H9 (cell line): ENCODE results near the gene ZNF784. TPM values are rescaled to one million over a fixed set of nuclear protein-coding genes. Genes with fewer than 3 reads are reported as not detected.

Source experiments
- DNase-seq: peaks from one replicate; pipeline ENCODE4 v3.0.0-alpha.2; 2017
- H2AFZ ChIP-seq: one replicate; pipeline ENCODE4 v1.6.1; 2013; ENCODE audit warnings: mild to moderate bottlenecking, low read length, control low read depth, moderate library complexity
- H2AK5ac ChIP-seq: 2 replicates; pipeline ENCODE4 v1.6.1; 2013; ENCODE audit warnings: low read length, control low read depth, mixed read lengths; ENCODE audit not compliant: insufficient read length
- H2BK120ac ChIP-seq: one replicate; pipeline ENCODE4 v1.6.1; 2013; ENCODE audit warnings: low read depth, mild to moderate bottlenecking, low read length, control low read depth, inconsistent platforms; ENCODE audit not compliant: poor library complexity, severe bottlenecking
- H2BK12ac ChIP-seq: 2 replicates; pipeline ENCODE4 v1.6.1; 2013; ENCODE audit warnings: low read length, control low read depth, mixed read lengths, low read depth; ENCODE audit not compliant: insufficient read length
- H2BK15ac ChIP-seq: 2 replicates; pipeline ENCODE4 v1.6.1; 2013; ENCODE audit warnings: low read depth, low read length, control low read depth
- H2BK20ac ChIP-seq: one replicate; pipeline ENCODE4 v1.6.1; 2013; ENCODE audit warnings: low read depth, mild to moderate bottlenecking, low read length, control low read depth, inconsistent platforms; ENCODE audit not compliant: poor library complexity, severe bottlenecking
- H2BK5ac ChIP-seq: 2 replicates; pipeline ENCODE4 v1.6.1; 2013; ENCODE audit warnings: low read length, control low read depth, mixed read lengths; ENCODE audit not compliant: insufficient read length
- H3K14ac ChIP-seq: 2 replicates; pipeline ENCODE4 v1.6.1; 2013; ENCODE audit warnings: low read length, control low read depth; ENCODE audit not compliant: insufficient read depth
- H3K18ac ChIP-seq: 2 replicates; pipeline ENCODE4 v1.6.1; 2013; ENCODE audit warnings: low read depth, mild to moderate bottlenecking, mixed read lengths, low read length, control low read depth; ENCODE audit not compliant: insufficient read length
- H3K23ac ChIP-seq: 2 replicates; pipeline ENCODE4 v1.6.1; 2013; ENCODE audit warnings: low read length, control low read depth, mixed read lengths, low read depth; ENCODE audit not compliant: insufficient read length
- H3K23me2 ChIP-seq: 2 replicates; pipeline ENCODE4 v1.6.1; 2013; ENCODE audit warnings: low read depth, mild to moderate bottlenecking, mixed read lengths, low read length, control low read depth; ENCODE audit not compliant: insufficient read length, poor library complexity, severe bottlenecking
- H3K27ac ChIP-seq: 2 replicates; pipeline ENCODE4 v1.5.1; 2013; ENCODE audit warnings: low read length, control low read depth, mixed read lengths, low read depth; ENCODE audit not compliant: insufficient read length
- H3K27me3 ChIP-seq: 2 replicates; pipeline ENCODE4 v1.6.1; 2013; ENCODE audit warnings: low read length, control low read depth, inconsistent platforms; ENCODE audit not compliant: insufficient read depth
- H3K4ac ChIP-seq: 2 replicates; pipeline ENCODE4 v1.6.1; 2013; ENCODE audit warnings: low read depth, mild to moderate bottlenecking, control low read depth, inconsistent platforms, low read length, moderate library complexity
- H3K4me1 ChIP-seq: 2 replicates; pipeline ENCODE4 v1.6.1; 2013; ENCODE audit warnings: low read length, control low read depth, inconsistent platforms; ENCODE audit not compliant: insufficient read depth
- H3K4me2 ChIP-seq: 2 replicates; pipeline ENCODE4 v1.6.1; 2013; ENCODE audit warnings: low read length, control low read depth, mixed read lengths; ENCODE audit not compliant: insufficient read length, insufficient read depth
- H3K56ac ChIP-seq: 2 replicates; pipeline ENCODE4 v1.6.1; 2013; ENCODE audit warnings: low read depth, mild to moderate bottlenecking, mixed read lengths, low read length, control low read depth; ENCODE audit not compliant: insufficient read length
- H3K79me1 ChIP-seq: 2 replicates; pipeline ENCODE4 v1.6.1; 2013; ENCODE audit warnings: low read depth, mild to moderate bottlenecking, moderate library complexity, low read length, control low read depth, inconsistent platforms; ENCODE audit not compliant: insufficient read depth, poor library complexity, severe bottlenecking
- H3K79me2 ChIP-seq: 2 replicates; pipeline ENCODE4 v1.6.1; 2013; ENCODE audit warnings: low read length, control low read depth, inconsistent platforms; ENCODE audit not compliant: insufficient read depth
- H3K9ac ChIP-seq: 2 replicates; pipeline ENCODE4 v1.6.1; 2013; ENCODE audit warnings: low read length, control low read depth, mixed read lengths; ENCODE audit not compliant: insufficient read length; ENCODE audit errors: extremely low read depth
- H3K9me3 ChIP-seq: one replicate; pipeline ENCODE4 v1.6.1; 2013; ENCODE audit warnings: low read depth, low read length, inconsistent platforms; ENCODE audit not compliant: control insufficient read depth
- H3T11ph ChIP-seq: one replicate; pipeline ENCODE4 v1.6.1; 2013; ENCODE audit warnings: mild to moderate bottlenecking, low read length, control low read depth, inconsistent platforms
- H4K20me1 ChIP-seq: one replicate; pipeline ENCODE4 v1.6.1; 2013; ENCODE audit not compliant: control insufficient read depth, insufficient read length, insufficient read depth
- H4K5ac ChIP-seq: 2 replicates; pipeline ENCODE4 v1.6.1; 2013; ENCODE audit warnings: low read depth, mild to moderate bottlenecking, mixed read lengths, low read length, control low read depth; ENCODE audit not compliant: insufficient read length
- H4K8ac ChIP-seq: replicated peaks from 2 replicates; pipeline ENCODE4 v1.6.1; 2013; ENCODE audit warnings: low read length, control low read depth, mixed read lengths, low read depth; ENCODE audit not compliant: insufficient read length
- H4K91ac ChIP-seq: 2 replicates; pipeline ENCODE4 v1.6.1; 2013; ENCODE audit warnings: low read depth, mild to moderate bottlenecking, moderate library complexity, mixed read lengths, low read length, control low read depth; ENCODE audit not compliant: insufficient read length
- H3K27ac Mint-ChIP-seq, 3 experiments: 2 replicates in 2 of 3; 3 replicates in 1 of 3; pipeline ENCODE4 v1.8.0; 2020 to 2021; ENCODE audit warnings: mixed read lengths in 3 of 3, mild to moderate bottlenecking in 1 of 3, moderate library complexity in 1 of 3
- H3K27me3 Mint-ChIP-seq: 2 replicates; pipeline ENCODE4 v1.8.0; 2021; ENCODE audit warnings: low read depth, mild to moderate bottlenecking, moderate library complexity, mixed read lengths
- H3K36me3 Mint-ChIP-seq, 3 experiments: 2 replicates in 2 of 3; 3 replicates in 1 of 3; pipeline ENCODE4 v1.8.0; 2020 to 2021; ENCODE audit warnings: low read depth in 3 of 3, mixed read lengths in 3 of 3; ENCODE audit not compliant: insufficient read depth in 1 of 3
- H3K4me1 Mint-ChIP-seq, 2 experiments: 2 replicates each; pipeline ENCODE4 v1.8.0; 2020; ENCODE audit warnings: mixed read lengths in 2 of 2
- H3K4me3 Mint-ChIP-seq, 2 experiments: 2 replicates in 1 of 2; 3 replicates in 1 of 2; pipeline ENCODE4 v1.8.0; 2020 to 2021; ENCODE audit warnings: mild to moderate bottlenecking in 2 of 2, mixed read lengths in 2 of 2, moderate library complexity in 1 of 2
- H3K9me3 Mint-ChIP-seq, 2 experiments: 2 replicates in 1 of 2; 3 replicates in 1 of 2; pipeline ENCODE4 v1.8.0; 2020; ENCODE audit warnings: mild to moderate bottlenecking in 2 of 2, mixed read lengths in 2 of 2, moderate library complexity in 1 of 2
- WGBS: extraction: QIAGEN DNeasy Blood & Tissue Kit; methylation state at CpG from one replicate; pipeline ENCODE4 v1.1.7; 2013; ENCODE audit warnings: missing lambda C conversion rate, low lambda C conversion rate, mixed read lengths; ENCODE audit not compliant: insufficient read length; ENCODE audit errors: extremely low coverage; 5-methylcytosine and 5-hydroxymethylcytosine counted together
- total RNA-seq: library from RNA; stranded (reverse); gene quantifications from 2 replicates; pipeline ENCODE4 v1.2.1, GENCODE V29; 2021
- TF ChIP-seq, protein P1 (sequence below): fragments of 200-600 bp; sonication (generic); conservative IDR thresholded peaks from 3 replicates; pipeline ENCODE4 v1.8.0; 2021; ENCODE audit warnings: antibody characterized with exemption, mild to moderate bottlenecking

The ZNF784 gene
- total RNA-seq, 1 experiment from 2014 or later = 10.7 TPM

DNA sequence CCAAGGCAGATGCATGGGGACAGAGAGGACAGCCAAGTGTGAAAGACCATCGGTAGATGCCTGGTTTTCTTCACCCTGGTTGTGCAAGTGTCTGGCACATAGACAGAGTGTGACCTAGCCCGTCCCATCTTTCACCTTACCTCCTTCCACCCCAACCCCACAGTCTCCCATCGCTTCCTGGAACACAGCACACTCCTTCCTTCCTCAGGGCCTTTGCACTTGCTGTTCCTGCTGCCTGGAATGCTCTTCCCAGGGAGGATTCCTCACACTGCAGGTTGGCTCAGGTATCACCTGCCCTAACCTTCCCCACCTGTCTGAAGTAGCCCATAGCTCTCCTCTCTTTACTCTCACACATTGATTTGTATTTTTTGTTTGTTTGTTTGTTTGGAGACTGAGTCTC, 28.1 kb downstream of the ZNF784 start:
- H3K4ac ChIP-seq = no peak overlapping the region
- Mint-ChIP-seq H3K36me3 (peaks cover 28 to 36% (median 32%) of the 10 kb centered on the region in 3 experiments; a peak in 6 of 7 replicates), H3K27me3 (no peaks in the 10 kb centered on the region), H3K4me3 (no peak overlapping the region; a peak in 1 of 5 replicates), H3K9me3 (peaks cover 0 to 2% of the 10 kb centered on the region in 2 experiments; a peak in 1 of 5 replicates), H3K4me1 (peaks cover 20 to 31% of the 10 kb centered on the region in 2 experiments), H3K27ac (no peak overlapping the region; a peak in 1 of 7 replicates)
- H3T11ph ChIP-seq = no peak overlapping the region
- H2BK120ac ChIP-seq = no peak overlapping the region
- no peak overlapping the region for H4K8ac ChIP-seq
- H3K27me3 ChIP-seq = no peaks in the 10 kb centered on the region
- peaks cover 2% of the 10 kb centered on the region for H3K4me1 ChIP-seq
- no peak overlapping the region for H2BK20ac ChIP-seq
- WGBS = no CpG with 5 or more reads among the region's 3 CpGs
- H3K9me3 ChIP-seq = no peaks in the 10 kb centered on the region
- H3K79me1 ChIP-seq = no peaks in the 10 kb centered on the region
- no peak overlapping the region for H3K23ac ChIP-seq
- peaks cover 2% of the 10 kb centered on the region for H4K20me1 ChIP-seq
- no peak overlapping the region for H3K9ac ChIP-seq
- no peak overlapping the region for H2AK5ac ChIP-seq
- H2AFZ ChIP-seq = no peak overlapping the region
- H3K56ac ChIP-seq = no peak overlapping the region
- DNase-seq = no peak
- H2BK5ac ChIP-seq = no peak overlapping the region
- no peak overlapping the region for H2BK15ac ChIP-seq
- no peak overlapping the region for H3K27ac ChIP-seq
- no peaks in the 10 kb centered on the region for H3K79me2 ChIP-seq
- H3K14ac ChIP-seq = no peak overlapping the region
- TF ChIP-seq, protein P1, sequence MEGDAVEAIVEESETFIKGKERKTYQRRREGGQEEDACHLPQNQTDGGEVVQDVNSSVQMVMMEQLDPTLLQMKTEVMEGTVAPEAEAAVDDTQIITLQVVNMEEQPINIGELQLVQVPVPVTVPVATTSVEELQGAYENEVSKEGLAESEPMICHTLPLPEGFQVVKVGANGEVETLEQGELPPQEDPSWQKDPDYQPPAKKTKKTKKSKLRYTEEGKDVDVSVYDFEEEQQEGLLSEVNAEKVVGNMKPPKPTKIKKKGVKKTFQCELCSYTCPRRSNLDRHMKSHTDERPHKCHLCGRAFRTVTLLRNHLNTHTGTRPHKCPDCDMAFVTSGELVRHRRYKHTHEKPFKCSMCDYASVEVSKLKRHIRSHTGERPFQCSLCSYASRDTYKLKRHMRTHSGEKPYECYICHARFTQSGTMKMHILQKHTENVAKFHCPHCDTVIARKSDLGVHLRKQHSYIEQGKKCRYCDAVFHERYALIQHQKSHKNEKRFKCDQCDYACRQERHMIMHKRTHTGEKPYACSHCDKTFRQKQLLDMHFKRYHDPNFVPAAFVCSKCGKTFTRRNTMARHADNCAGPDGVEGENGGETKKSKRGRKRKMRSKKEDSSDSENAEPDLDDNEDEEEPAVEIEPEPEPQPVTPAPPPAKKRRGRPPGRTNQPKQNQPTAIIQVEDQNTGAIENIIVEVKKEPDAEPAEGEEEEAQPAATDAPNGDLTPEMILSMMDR = no peak
- H4K5ac ChIP-seq = no peak overlapping the region
- no peaks in the 10 kb centered on the region for H3K23me2 ChIP-seq
- H2BK12ac ChIP-seq = no peak overlapping the region
- H3K4me2 ChIP-seq = no peak overlapping the region
- H4K91ac ChIP-seq = no peak overlapping the region
- no peak overlapping the region for H3K18ac ChIP-seq
